IPS-18c (cell line): ENCODE measurements around the gene ITM2B.
"Not testable (repeated sequence)": the region's sequence is repeated elsewhere in the genome, so short reads cannot be mapped to it uniquely, and the experiment has no call there.

ENCODE experiments used
- H3K4me3 ChIP-seq: 2 replicates; pipeline ENCODE4 v1.7.0; 2013; ENCODE audit warnings: low read depth, mild to moderate bottlenecking, low read length, moderate library complexity; ENCODE audit not compliant: insufficient read depth
- H3K9me3 ChIP-seq: one replicate; pipeline ENCODE4 v1.6.1; 2013; ENCODE audit warnings: mild to moderate bottlenecking, low read length, moderate library complexity; ENCODE audit not compliant: control insufficient read depth, insufficient read depth

ITM2B gene

DNA sequence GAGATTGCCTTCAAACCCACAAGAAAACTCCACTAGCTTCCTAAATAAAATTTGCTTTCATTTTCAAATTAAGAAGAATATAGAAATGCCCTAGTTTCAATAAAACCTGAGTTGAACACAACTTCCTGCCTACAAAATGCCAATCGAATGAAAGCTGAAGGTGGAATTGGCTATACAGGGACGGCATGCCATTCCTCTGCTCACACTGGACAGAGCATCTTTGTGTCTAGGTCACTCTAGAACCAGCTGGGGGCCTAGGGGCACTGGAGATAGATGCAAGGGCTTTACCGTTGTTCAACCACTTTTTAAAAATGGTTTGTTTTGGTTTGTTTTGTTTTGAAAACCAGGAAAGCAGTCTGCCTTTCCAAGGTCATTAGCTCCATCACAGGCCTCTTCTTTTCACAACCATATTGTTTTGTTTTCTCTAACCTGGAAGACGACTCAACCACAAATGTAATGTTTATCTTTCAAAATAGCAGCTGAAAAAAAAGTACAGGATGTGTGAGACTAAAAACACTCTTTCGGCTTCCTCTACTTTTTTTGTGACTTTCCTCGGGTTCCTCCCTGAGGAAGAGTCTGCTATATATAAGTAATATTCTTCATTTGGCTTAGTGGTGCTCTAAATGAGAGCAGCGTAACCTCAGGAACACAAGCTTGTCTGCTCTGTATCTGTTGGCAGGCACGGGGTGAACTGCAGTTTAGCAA is 11.9 kb upstream of the ITM2B start:
- Histone ChIP-seq H3K9me3 (no peaks in the 10 kb centered on the region), H3K4me3 (no peak overlapping the region)

DNA sequence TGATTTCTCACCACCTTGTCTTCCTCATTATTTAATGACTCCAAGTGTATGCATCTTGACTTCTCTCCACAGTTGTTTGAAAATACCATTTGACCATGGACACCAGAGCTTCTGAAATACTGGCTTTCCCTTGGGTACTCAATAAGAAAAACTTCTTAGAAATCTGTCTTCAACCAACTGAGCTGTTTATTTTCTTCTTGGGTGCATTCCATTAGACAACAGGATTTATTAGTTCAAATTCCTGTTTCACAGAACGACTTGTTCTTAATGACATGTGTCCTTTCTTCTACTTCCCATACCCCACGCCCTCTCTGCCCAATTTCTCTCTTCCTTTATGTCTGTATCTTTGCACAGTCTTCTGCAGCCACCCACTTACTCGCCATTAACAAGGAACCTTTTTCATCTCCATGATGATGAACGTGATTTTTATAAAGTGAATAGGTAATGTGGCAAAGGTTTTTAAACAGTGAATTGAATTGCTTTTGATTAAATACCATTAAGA is 11.3 kb upstream of the ITM2B start:
- H3K9me3 ChIP-seq, result no peaks in the 10 kb centered on the region
- no peak overlapping the region for H3K4me3 ChIP-seq

DNA sequence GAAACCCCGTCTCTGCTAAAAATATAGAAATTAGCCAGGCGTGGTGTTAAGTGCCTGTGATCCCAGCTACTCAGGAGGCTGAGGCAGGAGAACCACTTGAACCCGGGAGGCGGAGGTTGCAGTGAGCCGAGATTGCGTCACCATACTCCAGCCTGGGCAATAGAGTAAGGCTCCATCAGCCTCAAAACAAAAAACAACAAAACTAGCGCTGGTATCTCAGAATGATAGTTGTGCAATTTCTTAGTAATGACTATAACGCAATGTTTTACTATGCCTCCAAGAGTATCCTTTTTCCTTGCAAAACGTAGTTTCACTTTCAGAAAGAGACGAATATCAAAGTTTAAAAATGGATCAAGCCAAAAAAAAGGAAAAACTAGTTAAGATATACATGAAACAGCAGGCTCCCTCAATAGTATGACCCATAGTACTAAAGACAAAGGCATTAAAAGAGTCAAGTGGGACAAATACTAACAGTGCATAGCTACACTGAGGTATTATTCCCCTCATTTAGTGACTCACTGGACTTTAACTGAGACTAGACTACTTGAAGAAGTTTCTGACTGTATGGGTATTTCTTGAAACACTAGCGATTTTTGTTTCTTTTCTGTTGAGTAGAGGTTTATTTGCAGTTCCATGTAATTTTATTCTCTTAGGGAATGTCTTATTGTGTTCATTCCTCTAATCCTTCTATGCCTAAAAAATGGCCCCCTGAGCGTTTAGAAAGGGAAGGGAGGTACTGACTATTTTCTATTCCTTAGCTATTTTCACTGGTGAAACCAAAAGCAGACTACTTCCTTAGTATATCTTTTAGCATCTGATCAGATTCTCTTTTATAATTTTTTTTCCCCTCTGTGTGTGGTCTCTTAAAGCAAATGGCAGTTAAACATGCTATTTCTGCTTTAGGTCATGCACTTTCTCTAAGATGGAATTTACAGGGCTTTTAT is 10.4 kb upstream of the ITM2B start:
- H3K4me3 ChIP-seq, result no peak overlapping the region
- H3K9me3 ChIP-seq, result no peaks in the 10 kb centered on the region

DNA sequence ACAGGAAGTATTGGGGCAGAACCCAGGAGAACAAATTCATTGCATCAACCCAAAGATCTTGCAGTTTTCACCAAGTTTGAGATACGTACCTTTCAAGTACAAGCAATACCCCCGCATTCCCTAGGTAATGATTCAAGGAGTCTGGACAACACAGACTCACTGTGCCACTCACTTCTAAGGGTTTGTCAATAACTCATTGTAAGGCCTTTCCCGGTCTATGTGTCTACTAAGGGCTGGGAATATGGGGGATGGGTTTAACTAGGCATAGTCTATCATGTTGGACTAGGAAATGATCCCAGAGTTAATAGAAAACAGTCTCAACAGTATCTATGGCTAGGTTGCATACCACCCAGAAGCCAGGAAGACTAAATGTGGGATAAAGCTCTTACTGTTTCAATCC is 8.3 kb upstream of the ITM2B start:
- H3K4me3 ChIP-seq, result no peak overlapping the region
- no peaks in the 10 kb centered on the region for H3K9me3 ChIP-seq

DNA sequence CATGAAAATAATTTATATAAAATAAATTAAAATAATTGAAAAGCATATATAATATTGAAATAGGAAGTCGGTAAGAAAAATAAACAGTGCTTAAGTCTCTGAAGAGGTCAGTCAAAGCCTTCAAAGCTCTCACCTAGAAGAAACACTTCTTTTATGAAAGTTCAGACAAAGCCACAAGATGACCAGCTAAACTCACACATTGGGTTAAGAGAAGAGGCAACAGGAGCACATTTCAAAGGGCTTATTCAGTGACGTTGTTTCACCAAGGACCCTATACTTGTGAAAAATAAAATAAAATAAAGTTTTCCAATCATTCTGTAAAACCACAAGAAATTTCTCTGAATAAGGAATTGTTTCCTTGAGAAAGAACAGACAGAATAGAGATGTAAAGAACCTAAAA is 2.5 kb upstream of the ITM2B start:
- Histone ChIP-seq H3K9me3 (no peaks in the 10 kb centered on the region), H3K4me3 (no peak overlapping the region)

DNA sequence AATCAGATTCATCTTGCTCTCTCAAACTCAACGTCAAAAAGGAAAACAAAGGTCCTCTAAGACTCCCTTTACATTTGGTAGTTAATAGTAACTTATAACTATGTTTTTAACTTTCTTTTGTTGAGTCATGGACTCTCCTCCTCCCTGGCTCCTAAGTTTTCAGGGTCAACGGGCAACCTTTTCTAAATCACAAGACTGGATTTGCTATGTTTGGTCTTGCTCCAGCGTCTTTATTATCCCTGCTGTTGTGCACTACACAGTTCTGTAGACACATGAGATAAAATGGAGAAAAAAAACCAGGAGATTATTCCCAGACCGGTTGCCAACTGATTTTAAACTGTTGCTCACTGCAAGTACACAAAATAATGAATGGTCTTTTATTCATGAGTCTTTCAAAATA is 1.9 kb upstream of the ITM2B start:
- no peak overlapping the region for H3K4me3 ChIP-seq
- no peaks in the 10 kb centered on the region for H3K9me3 ChIP-seq

DNA sequence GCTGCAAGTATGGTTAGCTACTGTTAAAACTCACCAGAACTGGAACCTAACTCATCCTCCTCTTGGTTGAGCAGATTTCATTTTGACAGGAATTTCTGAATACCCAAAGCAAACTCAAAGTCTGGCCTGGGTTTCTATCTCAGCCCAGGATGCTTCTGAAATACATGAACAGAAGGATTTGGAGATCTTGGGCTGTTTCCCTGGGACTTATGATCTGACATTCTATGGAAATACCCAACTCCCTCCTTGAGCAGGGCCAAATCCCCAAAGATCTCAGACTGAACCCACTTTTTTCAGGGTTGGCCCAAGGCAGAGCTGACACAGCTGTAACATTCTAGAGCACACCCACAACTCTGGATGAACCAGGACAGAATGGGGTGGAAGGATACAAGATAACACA is 1.1 kb upstream of the ITM2B start:
- H3K4me3 ChIP-seq, result no peak overlapping the region
- no peaks in the 10 kb centered on the region for H3K9me3 ChIP-seq

DNA sequence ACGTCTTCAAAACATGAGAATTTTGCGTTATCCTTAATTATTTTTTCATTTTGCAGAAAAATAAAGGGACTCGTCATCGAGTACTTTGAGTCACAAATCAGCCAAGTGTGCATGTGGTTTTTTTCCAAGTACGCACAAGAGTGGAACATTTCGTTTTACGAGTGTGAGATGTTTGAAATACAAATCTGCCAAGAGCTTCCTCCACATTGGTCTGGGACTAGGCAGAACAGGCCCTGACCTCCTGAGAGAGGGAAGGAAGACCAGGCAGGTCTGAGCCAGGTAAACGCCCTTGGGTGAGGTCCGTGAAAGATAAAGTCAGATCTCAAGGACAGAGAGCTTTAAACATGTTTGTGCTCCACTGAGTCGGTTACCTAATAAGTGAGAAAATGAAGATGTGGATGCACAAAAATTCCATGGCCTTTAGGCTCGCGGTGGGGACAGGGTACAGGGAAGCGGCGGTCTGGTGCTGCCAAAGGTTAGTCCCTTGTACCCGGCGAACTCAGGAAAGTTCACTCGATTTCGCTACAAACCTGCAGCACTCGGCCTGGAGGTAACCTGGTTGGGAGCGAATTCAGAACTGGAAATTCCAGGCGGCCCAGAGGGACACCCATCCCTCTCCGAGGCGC is 473 bp upstream of the ITM2B start:
- no peaks in the 10 kb centered on the region for H3K9me3 ChIP-seq

DNA sequence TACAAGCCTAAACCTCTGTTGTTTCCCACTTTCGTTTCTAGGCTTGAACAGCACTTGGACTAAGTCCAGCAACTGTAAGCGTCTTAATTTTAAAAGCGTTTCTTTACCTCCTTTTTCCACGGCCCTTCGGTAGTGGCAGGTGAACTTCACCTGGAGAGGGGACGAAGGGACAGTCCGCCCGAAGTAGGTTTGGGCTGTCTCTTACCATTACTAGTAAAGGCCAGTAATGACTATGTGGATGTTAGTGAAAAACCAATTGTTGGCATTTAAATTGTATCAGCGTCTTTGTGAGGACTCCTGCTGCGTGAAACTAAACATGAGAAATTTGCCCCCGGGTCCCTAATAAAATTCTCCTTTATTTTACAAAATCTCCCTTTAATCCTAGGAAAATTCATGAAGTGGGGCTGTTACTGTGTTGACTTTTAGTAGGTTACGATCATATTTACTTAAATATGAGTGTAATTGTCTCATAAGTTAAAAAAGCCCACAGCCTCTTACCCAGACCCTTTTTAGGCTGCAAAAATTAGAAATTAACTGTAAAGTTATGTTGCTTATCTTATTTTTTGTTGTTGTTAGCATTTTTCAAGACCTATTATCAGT is 983 bp downstream of the ITM2B start:
- Histone ChIP-seq H3K9me3 (no peaks in the 10 kb centered on the region), H3K4me3 (peak overlapping the region; percentile 96)

More for the DNA sequence above, 473 bp upstream of the ITM2B start:
- H3K4me3 ChIP-seq, result peak overlapping the region; percentile 96; the same call in 1 of the 2 replicates

DNA sequence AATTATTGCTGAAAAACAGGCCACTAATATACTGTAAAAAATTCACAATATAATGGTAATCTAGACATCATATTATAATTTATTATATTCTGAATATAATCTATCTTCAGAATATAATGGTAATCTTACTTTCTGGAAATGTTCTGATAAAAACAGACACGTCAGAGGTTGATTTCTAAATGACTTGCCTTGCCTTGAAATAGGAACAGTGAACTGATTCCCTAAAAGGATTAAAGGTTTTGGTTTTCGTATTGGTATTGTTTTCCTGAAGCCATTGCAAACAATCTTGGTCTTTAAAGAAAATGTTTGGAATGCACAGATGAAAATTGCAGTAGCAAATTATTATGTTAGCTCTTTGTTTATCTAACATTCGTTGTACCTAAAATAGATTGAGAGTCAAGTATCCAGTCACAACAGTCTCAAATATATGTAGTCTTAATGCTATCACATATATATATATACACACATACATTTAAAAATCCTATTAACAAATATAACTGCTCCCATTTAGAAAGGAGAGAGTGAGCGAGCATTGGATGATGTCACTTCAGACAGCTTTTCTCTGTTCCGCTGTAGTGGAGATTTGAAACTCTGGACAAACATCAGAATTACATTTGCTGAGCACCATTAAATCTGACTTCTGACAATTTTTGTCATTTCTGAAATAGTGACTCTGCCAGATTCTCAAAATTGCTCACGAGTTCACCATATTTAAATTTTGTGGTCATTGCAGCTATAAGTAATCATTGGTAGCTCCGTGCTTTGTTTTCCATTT is 1.7 kb downstream of the ITM2B start:
- peak overlapping the region; percentile 96; the same call in 1 of the 2 replicates for H3K4me3 ChIP-seq
- no peaks in the 10 kb centered on the region for H3K9me3 ChIP-seq

DNA sequence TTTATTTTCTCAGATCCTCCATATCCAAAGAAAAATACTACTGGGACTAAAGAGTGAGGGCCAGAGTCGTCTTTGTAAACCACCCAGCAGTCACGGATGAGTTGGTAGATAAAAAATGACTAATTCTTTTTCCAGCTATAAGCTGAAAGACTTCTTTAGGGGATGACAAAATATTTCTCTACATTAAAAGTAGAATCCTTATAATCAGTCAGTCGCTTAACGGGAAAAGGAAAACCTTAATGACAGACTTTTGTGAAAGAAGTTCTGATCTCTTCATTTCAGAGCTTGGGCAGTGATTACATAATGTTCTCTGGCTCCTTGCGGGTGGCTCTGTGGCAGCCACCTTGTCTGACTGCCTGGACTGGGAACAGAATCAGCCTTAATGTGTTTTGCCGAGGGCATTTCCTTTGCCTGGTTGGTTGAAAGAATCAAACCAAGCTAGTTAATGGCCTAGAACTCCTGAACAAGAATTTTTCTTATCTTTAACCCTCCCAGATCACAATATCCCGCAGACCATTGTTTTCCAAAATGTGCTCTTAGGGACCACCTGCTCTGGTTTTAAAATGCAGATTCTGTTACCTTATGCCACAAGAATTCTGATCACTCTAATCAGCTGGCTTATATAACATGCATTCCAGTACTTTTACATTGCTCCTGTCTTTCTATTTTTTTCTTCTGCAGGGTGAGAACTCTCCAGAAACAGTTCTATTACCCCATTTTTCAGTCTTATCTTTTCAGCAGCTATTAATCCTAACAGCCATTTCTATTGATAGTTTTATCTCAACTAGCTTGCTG is 2.5 kb downstream of the ITM2B start:
- no peak overlapping the region for H3K4me3 ChIP-seq
- no peaks in the 10 kb centered on the region for H3K9me3 ChIP-seq

DNA sequence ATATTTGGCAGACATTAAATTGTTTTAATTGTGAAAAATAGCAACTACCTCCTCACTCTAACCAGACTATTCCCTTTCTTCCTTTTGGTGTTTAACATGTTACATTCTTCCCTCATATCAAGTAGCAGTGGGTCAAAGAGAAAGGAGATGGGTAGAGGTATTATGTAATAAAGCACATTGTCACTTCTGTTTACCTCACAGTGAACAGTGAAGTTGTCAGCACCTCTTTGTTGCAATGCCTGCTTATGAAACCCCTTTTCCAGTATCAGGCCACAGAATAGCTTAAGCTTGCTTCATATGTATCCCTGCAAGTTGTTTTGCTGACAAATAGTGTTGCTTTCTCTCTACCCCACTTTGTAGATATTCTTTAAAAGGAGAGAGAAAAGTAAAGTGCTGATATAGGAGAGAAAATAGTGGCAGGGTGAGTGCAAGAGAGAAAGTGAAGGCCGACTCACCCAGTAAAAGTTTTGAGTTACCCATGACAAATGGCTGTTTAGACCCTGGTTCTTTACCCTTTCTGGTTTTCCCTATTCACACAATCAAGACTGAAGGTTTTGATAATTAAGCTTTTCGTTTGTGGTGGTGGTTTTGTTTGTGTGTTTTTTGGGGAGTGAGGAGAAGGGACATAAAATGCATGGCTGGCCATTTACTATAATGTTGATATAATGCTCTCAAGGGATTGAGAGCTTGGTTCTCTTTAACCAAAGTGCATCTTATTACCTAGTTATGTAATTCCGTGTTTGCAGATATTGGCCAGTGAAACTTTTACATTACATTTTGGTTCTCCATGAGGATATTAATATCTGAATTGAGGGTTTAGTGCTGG is 3.7 kb downstream of the ITM2B start:
- no peak overlapping the region for H3K4me3 ChIP-seq
- no peaks in the 10 kb centered on the region for H3K9me3 ChIP-seq

DNA sequence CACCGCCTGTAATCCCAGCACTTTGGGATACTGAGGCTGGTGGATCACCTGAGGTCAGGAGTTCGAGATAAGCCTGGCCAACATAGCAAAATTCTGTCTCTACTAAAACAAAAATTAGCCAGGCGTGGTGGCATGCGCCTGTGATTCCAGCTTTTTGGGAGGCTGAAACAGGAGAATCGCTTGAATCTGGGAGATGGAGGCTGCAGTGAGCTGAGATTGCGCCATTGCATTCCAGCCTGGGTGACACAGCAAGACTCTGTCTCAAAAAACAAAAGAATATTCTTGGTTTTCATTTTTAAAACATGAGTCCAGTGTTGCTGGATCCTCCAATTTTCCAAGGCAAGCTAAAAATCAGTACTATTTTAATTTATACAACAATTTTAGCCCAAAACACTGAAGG is 6.4 kb downstream of the ITM2B start:
- H3K9me3 ChIP-seq, H3K4me3 ChIP-seq: not testable (repeated sequence)

DNA sequence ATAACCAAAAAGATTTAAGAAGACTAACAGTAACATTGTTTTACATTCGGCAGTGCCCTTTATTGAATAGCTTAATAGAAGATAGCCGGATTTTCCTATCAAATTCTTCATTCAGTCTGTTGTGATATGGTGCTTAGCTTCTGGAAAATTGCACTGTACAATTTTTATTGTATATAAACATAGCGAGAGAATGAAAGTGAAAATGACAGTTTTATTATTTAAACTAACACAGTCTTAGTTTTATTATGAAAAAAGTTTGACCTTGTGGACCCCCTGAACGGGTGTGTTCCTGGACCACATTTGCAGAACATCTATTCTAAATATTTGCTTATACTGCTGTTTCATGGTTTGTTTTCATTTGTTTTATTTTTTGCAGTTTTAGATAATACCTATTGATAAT is 8.6 kb downstream of the ITM2B start:
- H3K9me3 ChIP-seq, result no peaks in the 10 kb centered on the region
- no peak overlapping the region for H3K4me3 ChIP-seq

DNA sequence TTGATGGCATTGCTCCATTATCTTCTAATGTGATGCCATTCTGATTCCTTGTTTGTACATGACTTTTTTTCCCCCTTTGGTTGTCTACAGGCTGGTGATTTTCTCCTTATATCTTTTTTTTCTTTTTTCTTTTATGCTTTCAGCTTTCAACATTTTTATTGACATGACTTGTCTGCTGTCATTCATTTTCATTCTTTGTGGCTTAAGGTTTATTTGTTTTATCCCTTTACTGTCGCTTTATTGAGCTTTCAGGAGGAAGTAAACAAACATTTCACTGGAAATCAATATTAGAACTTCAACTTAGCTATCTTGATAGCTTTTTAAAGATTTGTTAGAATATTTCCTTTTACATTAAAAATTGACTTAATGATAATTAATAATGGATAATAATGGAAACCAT is 9.7 kb downstream of the ITM2B start:
- no peak overlapping the region for H3K4me3 ChIP-seq
- no peaks in the 10 kb centered on the region for H3K9me3 ChIP-seq
